AG10803 (cell line): ENCODE measurements around the gene PTPRG.

Experiments used
- DNase-seq: peaks from one replicate; pipeline ENCODE4 v3.0.0; 2010; ENCODE audit warnings: low read depth
- H3K4me3 ChIP-seq: 2 replicates; pipeline ENCODE4 v1.5.1; 2011; ENCODE audit warnings: mild to moderate bottlenecking, low read length, control low read depth
- CTCF ChIP-seq: conservative IDR thresholded peaks from 2 replicates; pipeline ENCODE4 v1.5.1; 2011; ENCODE audit warnings: mild to moderate bottlenecking, low read length, control low read depth, inconsistent platforms

The PTPRG gene

GRCh38 chr3:62090066-62090465 is 528.7 kb downstream of the PTPRG start:
- no peak for TF ChIP-seq CTCF
- H3K4me3 ChIP-seq, result no peak overlapping the region
- no peak for DNase-seq

GRCh38 chr3:62090519-62090918 is 529.1 kb downstream of the PTPRG start:
- DNase-seq, result no peak
- TF ChIP-seq CTCF, result no peak
- H3K4me3 ChIP-seq, result no peak overlapping the region

GRCh38 chr3:62093025-62093424 is 531.7 kb downstream of the PTPRG start:
- H3K4me3 ChIP-seq, result no peak overlapping the region
- TF ChIP-seq CTCF, result no peak
- DNase-seq, result no peak

GRCh38 chr3:62094461-62094860 is 533.1 kb downstream of the PTPRG start:
- no peak for TF ChIP-seq CTCF
- no peak overlapping the region for H3K4me3 ChIP-seq

GRCh38 chr3:62095080-62095479 is 533.7 kb downstream of the PTPRG start:
- H3K4me3 ChIP-seq, result no peak overlapping the region
- no peak for TF ChIP-seq CTCF
- DNase-seq, result no peak

More at GRCh38 chr3:62094461-62094860, 533.1 kb downstream of the PTPRG start:
- no peak for DNase-seq

GRCh38 chr3:62095756-62096155 is 534.4 kb downstream of the PTPRG start:
- no peak for DNase-seq
- no peak overlapping the region for H3K4me3 ChIP-seq
- TF ChIP-seq CTCF, result no peak

- no peak for TF ChIP-seq CTCF
- no peak overlapping the region for H3K4me3 ChIP-seq
- DNase-seq, result no peak
Measured at GRCh38 chr3:62096521-62096920, 535.1 kb downstream of the PTPRG start.
